Measurements from ENCODE around the gene IL1B. TPM values are rescaled to one million over a fixed set of nuclear protein-coding genes. Genes with fewer than 3 reads are reported as not detected.

The IL1B gene
- polyA plus RNA-seq, 1 donor from 2014 or later: not detected

DNA sequence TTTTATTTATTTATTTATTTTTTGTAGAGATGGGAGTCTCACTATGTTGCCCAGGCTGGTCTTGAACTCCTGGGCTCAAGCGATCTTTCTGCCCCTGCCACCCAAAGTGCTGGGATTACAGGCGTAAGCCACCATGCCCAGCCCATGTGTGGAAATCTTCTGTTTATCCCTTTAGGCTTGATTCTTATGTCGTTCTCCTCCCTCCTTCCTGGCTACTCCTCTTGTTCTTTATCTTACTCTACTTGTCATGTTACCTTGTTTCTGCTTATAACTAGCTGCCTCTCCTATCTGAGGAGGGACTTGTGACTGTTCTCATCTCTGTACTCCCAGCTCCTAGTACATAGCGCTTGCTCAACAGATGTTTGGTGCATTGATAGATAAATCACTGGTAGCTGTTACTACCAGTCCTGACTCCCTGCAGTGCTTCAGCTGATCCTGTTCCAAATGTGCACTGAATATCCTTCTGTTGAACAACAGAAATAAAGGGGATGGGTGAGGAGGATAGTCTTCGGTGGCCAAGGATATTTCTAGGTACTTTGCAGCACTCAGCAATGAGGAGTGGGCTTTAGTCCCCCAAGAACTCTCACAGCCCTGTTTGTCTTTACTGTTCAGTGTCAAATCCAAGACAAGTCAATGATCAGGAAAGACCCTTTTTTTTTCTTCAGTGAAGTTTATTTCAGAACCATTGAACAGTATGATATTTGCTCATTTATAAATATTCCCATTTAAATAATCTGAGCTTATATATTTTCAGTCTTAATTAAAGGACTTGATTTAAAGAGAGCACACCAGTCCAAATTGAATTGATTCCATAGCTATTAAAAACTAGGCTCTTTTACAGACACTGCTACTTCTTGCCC lies 7.2 kb downstream of the IL1B start:
- H3K4me3 Mint-ChIP-seq: no peak overlapping the region
- no peaks in the 10 kb centered on the region for H3K36me3 Mint-ChIP-seq
- peaks cover 3 to 6% (median 5%) of the 10 kb centered on the region in 3 donors for H3K4me1 Mint-ChIP-seq
- no peak overlapping the region for H3K27ac Mint-ChIP-seq
- H3K27me3 Mint-ChIP-seq: peaks cover 2% of the 10 kb centered on the region
- H3K9me3 Mint-ChIP-seq: peaks cover 0 to 8% (median 0%) of the 10 kb centered on the region in 3 donors

DNA sequence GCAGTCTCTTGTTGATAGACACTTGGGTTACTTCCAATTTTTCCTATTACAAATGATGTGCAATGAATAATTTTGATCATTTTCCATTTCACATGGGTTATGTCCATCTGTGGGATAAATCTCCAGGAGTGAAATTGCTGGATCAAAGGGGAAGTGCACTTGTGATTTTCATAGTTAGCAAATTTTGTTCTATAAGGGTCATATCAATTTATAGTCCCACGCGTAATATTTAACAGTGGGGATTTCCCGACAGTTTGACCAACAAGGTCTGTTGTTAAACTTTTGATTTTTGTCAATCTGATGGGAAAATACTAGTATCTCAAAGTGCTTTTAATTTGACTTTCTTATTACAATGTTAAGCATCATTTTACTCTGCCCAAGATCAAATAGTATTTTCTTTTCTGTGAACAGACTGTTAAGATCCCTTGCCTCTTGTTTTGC lies 8.3 kb downstream of the IL1B start:
- no peak overlapping the region for H3K27ac Mint-ChIP-seq

GRCh38 chr2:112827604-112828185 lies 8.9 kb downstream of the IL1B start:
- Mint-ChIP-seq H3K4me3 (no peak overlapping the region), H3K9me3 (peaks cover 0 to 8% (median 0%) of the 10 kb centered on the region in 3 donors), H3K27me3 (peaks cover 2% of the 10 kb centered on the region), H3K27ac (no peak overlapping the region), H3K4me1 (peaks cover 3 to 6% (median 5%) of the 10 kb centered on the region in 3 donors), H3K36me3 (peaks cover 2% of the 10 kb centered on the region)

More for the DNA sequence above, 8.3 kb downstream of the IL1B start:
- H3K4me3 Mint-ChIP-seq: no peak overlapping the region
- H3K27me3 Mint-ChIP-seq: peaks cover 2% of the 10 kb centered on the region
- peaks cover under 1% of the 10 kb centered on the region for H3K36me3 Mint-ChIP-seq
- peaks cover 3 to 6% (median 5%) of the 10 kb centered on the region in 3 donors for H3K4me1 Mint-ChIP-seq
- H3K9me3 Mint-ChIP-seq: peaks cover 0 to 8% (median 0%) of the 10 kb centered on the region in 3 donors

DNA sequence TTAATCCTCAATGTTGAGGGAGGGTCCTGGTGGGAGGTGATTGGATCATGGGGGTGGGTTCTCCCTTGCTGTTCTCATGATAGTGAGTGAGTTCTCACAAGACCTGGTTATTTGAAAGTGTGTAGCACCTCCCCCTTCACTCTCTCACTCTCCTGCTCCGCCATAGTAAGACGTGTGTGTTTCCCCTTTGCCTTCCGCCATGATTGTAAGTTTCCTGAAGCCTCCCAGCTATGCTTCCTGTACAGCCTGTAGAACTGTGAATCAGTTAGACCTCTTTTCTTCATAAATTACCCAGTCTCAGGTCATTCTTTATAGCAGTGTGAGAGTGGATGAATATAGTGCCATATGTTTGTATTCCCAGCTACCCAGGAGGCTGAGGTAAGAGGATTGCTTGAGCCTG lies 9.6 kb downstream of the IL1B start:
- Mint-ChIP-seq H3K36me3 (peaks cover 2% of the 10 kb centered on the region), H3K27me3 (peaks cover 2% of the 10 kb centered on the region), H3K27ac (no peak overlapping the region), H3K4me1 (peaks cover 3 to 7% (median 5%) of the 10 kb centered on the region in 3 donors), H3K9me3 (peaks cover 0 to 8% (median 0%) of the 10 kb centered on the region in 3 donors), H3K4me3 (no peak overlapping the region)

DNA sequence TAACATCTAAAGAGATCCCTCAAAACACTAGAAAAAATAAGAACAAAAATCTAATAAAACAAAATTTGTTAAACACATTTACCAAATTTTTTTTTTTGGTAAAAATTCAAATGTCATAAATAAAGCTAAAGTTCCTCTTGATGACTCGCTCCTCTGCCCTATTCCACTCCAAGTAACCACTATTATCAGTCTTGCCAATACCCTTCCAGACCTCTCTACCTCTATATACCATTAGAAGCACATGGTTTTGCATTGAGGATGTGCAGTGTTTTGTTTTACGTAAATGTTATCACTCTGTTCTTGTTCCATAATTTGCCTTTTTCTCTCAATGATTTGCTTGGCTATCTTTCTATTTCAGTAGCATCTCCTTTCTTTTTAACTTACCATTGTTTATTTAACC lies 10.9 kb downstream of the IL1B start:
- no peak overlapping the region for H3K27ac Mint-ChIP-seq
- peaks cover 0 to 3% (median 0%) of the 10 kb centered on the region in 3 donors for H3K4me1 Mint-ChIP-seq
- H3K4me3 Mint-ChIP-seq: no peak overlapping the region
- peaks cover 2% of the 10 kb centered on the region for H3K36me3 Mint-ChIP-seq
- H3K9me3 Mint-ChIP-seq: peaks cover 0 to 6% (median 0%) of the 10 kb centered on the region in 3 donors
- peaks cover 2% of the 10 kb centered on the region for H3K27me3 Mint-ChIP-seq

DNA sequence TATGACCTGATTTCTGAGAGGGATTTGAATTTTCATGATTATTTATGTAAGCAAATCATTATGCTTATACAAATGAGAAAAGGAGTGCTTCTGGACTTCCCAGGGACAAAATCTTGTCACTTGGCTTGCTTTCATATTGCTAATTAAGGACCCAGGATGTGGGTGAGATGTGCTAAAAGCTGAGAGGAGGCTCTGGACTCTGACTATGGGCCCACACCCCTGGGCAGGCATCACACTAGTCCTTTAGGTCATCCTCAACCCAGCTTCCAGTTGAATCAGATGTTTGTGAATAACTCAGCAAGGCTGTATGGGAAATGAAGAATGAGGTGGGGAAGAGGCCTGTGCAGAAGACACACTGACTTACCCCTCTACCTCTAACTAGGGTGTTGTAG lies 11.9 kb downstream of the IL1B start:
- Mint-ChIP-seq H3K4me3 (no peak overlapping the region), H3K4me1 (peaks cover 0 to 3% (median 0%) of the 10 kb centered on the region in 3 donors), H3K36me3 (peaks cover 2% of the 10 kb centered on the region), H3K27ac (no peak overlapping the region), H3K27me3 (peaks cover 2% of the 10 kb centered on the region), H3K9me3 (peaks cover 0 to 6% (median 0%) of the 10 kb centered on the region in 3 donors)

DNA sequence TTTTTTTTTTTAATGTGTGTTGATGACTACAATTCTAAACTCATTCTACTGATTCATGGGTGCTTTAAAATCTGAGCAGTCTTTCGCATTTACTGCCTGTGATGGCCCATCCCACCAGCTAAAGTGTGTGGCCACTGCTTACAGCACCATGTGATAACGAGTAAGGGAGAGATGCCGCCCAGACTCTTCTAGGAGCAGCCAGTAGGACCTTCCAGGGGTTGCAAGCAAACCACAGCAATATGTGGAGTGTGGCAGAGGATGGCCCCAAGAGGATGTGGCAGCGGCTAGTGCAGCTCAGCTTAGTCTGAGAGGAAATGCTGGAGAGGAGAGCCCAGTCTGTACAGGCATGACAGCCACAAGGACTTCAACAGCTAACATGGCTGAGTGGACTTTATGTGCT lies 14.9 kb downstream of the IL1B start:
- Mint-ChIP-seq H3K9me3 (no peaks in the 10 kb centered on the region), H3K4me1 (peaks cover 0 to 3% (median 0%) of the 10 kb centered on the region in 3 donors), H3K4me3 (no peak overlapping the region), H3K27ac (peak overlapping the region in 1 of 3 donors; percentile 53), H3K27me3 (no peaks in the 10 kb centered on the region), H3K36me3 (peaks cover 2% of the 10 kb centered on the region)

GRCh38 chr2:112821142-112821541 lies 15.4 kb downstream of the IL1B start:
- Mint-ChIP-seq H3K4me3 (no peak overlapping the region), H3K27me3 (no peaks in the 10 kb centered on the region), H3K27ac (no peak overlapping the region), H3K36me3 (peaks cover 2% of the 10 kb centered on the region), H3K9me3 (no peaks in the 10 kb centered on the region), H3K4me1 (peaks cover 0 to 3% (median 0%) of the 10 kb centered on the region in 3 donors)

- Mint-ChIP-seq H3K27ac (no peak overlapping the region), H3K36me3 (peaks cover 2% of the 10 kb centered on the region), H3K4me1 (peaks cover 0 to 3% (median 0%) of the 10 kb centered on the region in 3 donors), H3K27me3 (no peaks in the 10 kb centered on the region), H3K4me3 (no peak overlapping the region), H3K9me3 (no peaks in the 10 kb centered on the region)
Observed at GRCh38 chr2:112820343-112820742, 16.2 kb downstream of the IL1B start.

DNA sequence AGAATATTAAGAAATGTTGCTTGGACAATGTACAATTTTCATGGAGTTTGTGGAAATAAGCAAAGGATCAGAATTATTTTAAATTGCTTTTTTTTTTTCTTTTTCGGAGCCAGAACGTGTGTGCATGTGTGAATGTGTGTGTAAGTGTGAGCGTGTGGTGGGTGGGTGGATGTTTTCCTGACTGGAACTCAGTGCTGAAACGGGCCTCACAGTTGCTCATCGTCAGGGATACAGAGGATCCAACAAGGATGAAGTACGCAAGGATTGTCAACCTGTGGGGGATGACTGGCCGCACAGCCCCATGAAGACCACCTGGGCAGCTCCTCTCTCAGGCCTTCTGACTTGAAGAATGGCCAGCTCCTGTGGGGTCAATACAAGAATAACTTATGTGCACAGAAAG lies 17.5 kb downstream of the IL1B start:
- H3K36me3 Mint-ChIP-seq: peaks cover 2% of the 10 kb centered on the region
- no peak overlapping the region for H3K27ac Mint-ChIP-seq

GRCh38 chr2:112818094-112818902 lies 18.3 kb downstream of the IL1B start:
- Mint-ChIP-seq H3K9me3 (no peaks in the 10 kb centered on the region), H3K27me3 (no peaks in the 10 kb centered on the region), H3K4me3 (no peak overlapping the region), H3K36me3 (peaks cover 1% of the 10 kb centered on the region), H3K4me1 (peaks cover 0 to 6% (median 0%) of the 10 kb centered on the region in 3 donors), H3K27ac (no peak overlapping the region)

More for the DNA sequence above, 17.5 kb downstream of the IL1B start:
- no peak overlapping the region for H3K4me3 Mint-ChIP-seq
- no peaks in the 10 kb centered on the region for H3K27me3 Mint-ChIP-seq
- no peaks in the 10 kb centered on the region for H3K9me3 Mint-ChIP-seq
- peaks cover 0 to 4% (median 0%) of the 10 kb centered on the region in 3 donors for H3K4me1 Mint-ChIP-seq

GRCh38 chr2:112817082-112817689 lies 19.4 kb downstream of the IL1B start:
- Mint-ChIP-seq H3K27me3 (no peaks in the 10 kb centered on the region), H3K4me1 (peaks cover 4 to 13% (median 10%) of the 10 kb centered on the region in 3 donors), H3K9me3 (no peaks in the 10 kb centered on the region), H3K27ac (no peak overlapping the region), H3K4me3 (no peak overlapping the region), H3K36me3 (no peaks in the 10 kb centered on the region)

DNA sequence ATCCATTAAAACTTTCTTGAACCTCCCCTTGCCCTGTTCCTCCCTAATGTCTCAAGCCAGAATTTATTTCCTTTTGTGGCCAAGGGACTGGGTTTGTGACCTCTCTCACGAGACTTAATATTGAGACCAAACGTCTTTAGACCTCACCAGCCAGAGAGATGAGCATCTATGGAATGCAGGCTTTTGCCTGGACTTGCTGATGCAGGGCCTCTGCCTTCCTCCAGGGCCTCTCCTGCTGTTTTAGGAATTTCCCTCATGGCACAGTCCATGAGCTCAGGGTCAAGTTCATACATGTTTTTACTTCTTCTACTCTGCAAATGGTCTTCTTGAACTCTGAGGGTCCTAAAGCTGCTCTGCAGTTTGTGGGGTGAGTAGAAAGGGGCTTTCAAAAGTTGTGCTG lies 22.3 kb downstream of the IL1B start:
- Mint-ChIP-seq H3K36me3 (no peaks in the 10 kb centered on the region), H3K27me3 (no peaks in the 10 kb centered on the region), H3K9me3 (peaks cover 0 to 5% (median 2%) of the 10 kb centered on the region in 3 donors), H3K4me1 (peaks cover 9 to 20% (median 17%) of the 10 kb centered on the region in 3 donors), H3K27ac (peak overlapping the region in 1 of 3 donors; percentile 60), H3K4me3 (no peak overlapping the region)

GRCh38 chr2:112813280-112813966 lies 23.2 kb downstream of the IL1B start:
- Mint-ChIP-seq H3K4me3 (no peak overlapping the region), H3K36me3 (no peaks in the 10 kb centered on the region), H3K27ac (no peak overlapping the region), H3K4me1 (peaks cover 13 to 20% (median 17%) of the 10 kb centered on the region in 3 donors), H3K27me3 (no peaks in the 10 kb centered on the region), H3K9me3 (peaks cover 2 to 8% (median 2%) of the 10 kb centered on the region in 3 donors)

Data from IgD-negative memory B cell (primary cell).